ENCODE results near the gene CELF4. TPM values are rescaled to one million over a fixed set of nuclear protein-coding genes. Genes with fewer than 3 reads are reported as not detected.

Gene CELF4
- total RNA-seq, 1 experiment from 2014 or later, result 0.15 TPM

GRCh38 chr18:37332628-37333420, 232.8 kb downstream of the CELF4 start:
- DNase-seq (ENCODE audit: extremely low read depth, low read depth), result no peak

GRCh38 chr18:37332219-37332618, 233.4 kb downstream of the CELF4 start:
- DNase-seq (ENCODE audit: extremely low read depth, low read depth), result no peak

- no peak for DNase-seq (ENCODE audit: extremely low read depth, low read depth)
These were observed 235.4 kb downstream of the CELF4 start for GRCh38 chr18:37330173-37330572.

GRCh38 chr18:37328946-37329719, 236.5 kb downstream of the CELF4 start:
- no peak for DNase-seq (ENCODE audit: extremely low read depth, low read depth)

GRCh38 chr18:37327063-37327577, 238.5 kb downstream of the CELF4 start:
- DNase-seq (ENCODE audit: extremely low read depth, low read depth), result no peak

GRCh38 chr18:37322492-37323035, 243.0 kb downstream of the CELF4 start:
- peak; percentile 31 for DNase-seq (ENCODE audit: extremely low read depth, low read depth)

- no peak for DNase-seq (ENCODE audit: extremely low read depth, low read depth)
These were observed 243.8 kb downstream of the CELF4 start for GRCh38 chr18:37321582-37322491.

GRCh38 chr18:37320317-37320716, 245.3 kb downstream of the CELF4 start:
- DNase-seq (ENCODE audit: extremely low read depth, low read depth), result no peak

GRCh38 chr18:37318360-37319355, 246.9 kb downstream of the CELF4 start:
- no peak for DNase-seq (ENCODE audit: extremely low read depth, low read depth)

GRCh38 chr18:37317486-37317885, 248.1 kb downstream of the CELF4 start:
- no peak for DNase-seq (ENCODE audit: extremely low read depth, low read depth)

GRCh38 chr18:37316468-37316867, 249.1 kb downstream of the CELF4 start:
- no peak for DNase-seq (ENCODE audit: extremely low read depth, low read depth)

GRCh38 chr18:37315935-37316334, 249.7 kb downstream of the CELF4 start:
- DNase-seq (ENCODE audit: extremely low read depth, low read depth), result no peak

- no peak for DNase-seq (ENCODE audit: extremely low read depth, low read depth)
These were observed 251.1 kb downstream of the CELF4 start for GRCh38 chr18:37314534-37314933.

GRCh38 chr18:37313624-37314023, 252.0 kb downstream of the CELF4 start:
- DNase-seq (ENCODE audit: extremely low read depth, low read depth), result no peak

GRCh38 chr18:37309861-37310260, 255.7 kb downstream of the CELF4 start:
- DNase-seq (ENCODE audit: extremely low read depth, low read depth), result no peak

GRCh38 chr18:37309059-37309458, 256.5 kb downstream of the CELF4 start:
- no peak for DNase-seq (ENCODE audit: extremely low read depth, low read depth)

GRCh38 chr18:37307181-37307580, 258.4 kb downstream of the CELF4 start:
- DNase-seq (ENCODE audit: extremely low read depth, low read depth), result no peak

GRCh38 chr18:37306432-37306831, 259.2 kb downstream of the CELF4 start:
- DNase-seq (ENCODE audit: extremely low read depth, low read depth), result no peak

- DNase-seq (ENCODE audit: extremely low read depth, low read depth), result no peak
These were observed 260.5 kb downstream of the CELF4 start for GRCh38 chr18:37305066-37305465.
